Mucosa of descending colon (tissue), 3 donors: ENCODE measurements around the gene PHYHD1. TPM values are rescaled to one million over a fixed set of nuclear protein-coding genes. Genes with fewer than 3 reads are reported as not detected.

ENCODE experiments used
- ATAC-seq: fragments of 200-7000 bp; cut with Tn5 transposase; one replicate; pipeline ENCODE4 v1.9.1; 2020; ENCODE audit warnings: mild to moderate bottlenecking, moderate library complexity
- DNase-seq, 3 donors: peaks; one replicate each; pipeline ENCODE4 v3.0.0-alpha.2; 2020
- H3K36me3 ChIP-seq: fragments of 200-600 bp; one replicate; pipeline ENCODE4 v1.8.0; 2021; ENCODE audit warnings: low read depth, mild to moderate bottlenecking
- H3K4me1 ChIP-seq: fragments of 200-600 bp; one replicate; pipeline ENCODE4 v1.8.0; 2021; ENCODE audit warnings: low read depth, mild to moderate bottlenecking
- H3K4me3 ChIP-seq: fragments of 200-600 bp; one replicate; pipeline ENCODE4 v1.8.0; 2021; ENCODE audit warnings: mild to moderate bottlenecking
- H3K9me3 ChIP-seq: fragments of 200-600 bp; one replicate; pipeline ENCODE4 v1.8.0; 2021; ENCODE audit warnings: mild to moderate bottlenecking
- intact Hi-C, 2 donors: fragments of 100-400 bp; cut with DNase I in 1 of 2; cut with micrococcal nuclease in 1 of 2; formaldehyde crosslinking; loops; one replicate each; pipeline versions ENCODE4 v1.11.0 to v1.11.1; 2022; cut with DNase I, micrococcal nuclease
- total RNA-seq, 3 donors: library from RNA; stranded (reverse); fragmentation: NEBNext Ultra II Directional in 2 of 3; extraction: Animal tissue kit (Norgen Biotek cat#: 25700) in 2 of 3; gene quantifications; one replicate each; pipeline versions ENCODE4 v1.2.1 to v1.2.4, GENCODE V29; 2021 to 2023
- TF ChIP-seq, protein P1 (sequence below): fragments of 200-600 bp; IDR thresholded peaks from one replicate; pipeline ENCODE4 v1.8.0; 2022; ENCODE audit warnings: antibody characterized with exemption, mild to moderate bottlenecking
- donor health status: DM: no; HTN: no; CAD: no; lungs with moderate emphysema.
- donor health status: DM: no; HTN: no; CAD: no.
- donor health status: DM: no; HTN: yes; CAD: no.

PHYHD1 gene
- total RNA-seq, 3 donors from 2014 or later, result 2.2 to 19.0 (median 5.2) TPM

- intact Hi-C loops, result loop anchor here (5.0 kb wide), 1 partner anchor 66 kb away; no protein-coding TSS in a partner anchor
- Histone ChIP-seq H3K9me3 (no peaks in the 10 kb centered on the region), H3K4me3 (no peak overlapping the region), H3K36me3 (no peaks in the 10 kb centered on the region), H3K4me1 (no peaks in the 10 kb centered on the region)
- TF ChIP-seq, protein P1, sequence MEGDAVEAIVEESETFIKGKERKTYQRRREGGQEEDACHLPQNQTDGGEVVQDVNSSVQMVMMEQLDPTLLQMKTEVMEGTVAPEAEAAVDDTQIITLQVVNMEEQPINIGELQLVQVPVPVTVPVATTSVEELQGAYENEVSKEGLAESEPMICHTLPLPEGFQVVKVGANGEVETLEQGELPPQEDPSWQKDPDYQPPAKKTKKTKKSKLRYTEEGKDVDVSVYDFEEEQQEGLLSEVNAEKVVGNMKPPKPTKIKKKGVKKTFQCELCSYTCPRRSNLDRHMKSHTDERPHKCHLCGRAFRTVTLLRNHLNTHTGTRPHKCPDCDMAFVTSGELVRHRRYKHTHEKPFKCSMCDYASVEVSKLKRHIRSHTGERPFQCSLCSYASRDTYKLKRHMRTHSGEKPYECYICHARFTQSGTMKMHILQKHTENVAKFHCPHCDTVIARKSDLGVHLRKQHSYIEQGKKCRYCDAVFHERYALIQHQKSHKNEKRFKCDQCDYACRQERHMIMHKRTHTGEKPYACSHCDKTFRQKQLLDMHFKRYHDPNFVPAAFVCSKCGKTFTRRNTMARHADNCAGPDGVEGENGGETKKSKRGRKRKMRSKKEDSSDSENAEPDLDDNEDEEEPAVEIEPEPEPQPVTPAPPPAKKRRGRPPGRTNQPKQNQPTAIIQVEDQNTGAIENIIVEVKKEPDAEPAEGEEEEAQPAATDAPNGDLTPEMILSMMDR, result no peak
- ATAC-seq, result no peak
- no peak for DNase-seq
Observed at GRCh38 chr9:128928624-128929023, 7.8 kb downstream of the PHYHD1 start.

GRCh38 chr9:128929560-128929959 lies 8.8 kb downstream of the PHYHD1 start:
- H3K9me3 ChIP-seq, result no peaks in the 10 kb centered on the region
- no peak for ATAC-seq
- no peaks in the 10 kb centered on the region for H3K36me3 ChIP-seq
- no peaks in the 10 kb centered on the region for H3K4me1 ChIP-seq
- TF ChIP-seq, protein P1, result no peak
- DNase-seq, result no peak
- H3K4me3 ChIP-seq, result no peak overlapping the region
- intact Hi-C loops, result loop anchor here (5.0 kb wide), 1 partner anchor 67 kb away; no protein-coding TSS in a partner anchor

GRCh38 chr9:128933731-128934130 lies 12.9 kb downstream of the PHYHD1 start:
- DNase-seq (peak in 1 of 3 donors; percentile 7), ATAC-seq (no peak)
- Histone ChIP-seq H3K36me3 (no peaks in the 10 kb centered on the region), H3K4me3 (no peak overlapping the region), H3K9me3 (no peaks in the 10 kb centered on the region), H3K4me1 (no peaks in the 10 kb centered on the region)
- TF ChIP-seq, protein P1, result no peak
- intact Hi-C loops, result no loop called here

DNA sequence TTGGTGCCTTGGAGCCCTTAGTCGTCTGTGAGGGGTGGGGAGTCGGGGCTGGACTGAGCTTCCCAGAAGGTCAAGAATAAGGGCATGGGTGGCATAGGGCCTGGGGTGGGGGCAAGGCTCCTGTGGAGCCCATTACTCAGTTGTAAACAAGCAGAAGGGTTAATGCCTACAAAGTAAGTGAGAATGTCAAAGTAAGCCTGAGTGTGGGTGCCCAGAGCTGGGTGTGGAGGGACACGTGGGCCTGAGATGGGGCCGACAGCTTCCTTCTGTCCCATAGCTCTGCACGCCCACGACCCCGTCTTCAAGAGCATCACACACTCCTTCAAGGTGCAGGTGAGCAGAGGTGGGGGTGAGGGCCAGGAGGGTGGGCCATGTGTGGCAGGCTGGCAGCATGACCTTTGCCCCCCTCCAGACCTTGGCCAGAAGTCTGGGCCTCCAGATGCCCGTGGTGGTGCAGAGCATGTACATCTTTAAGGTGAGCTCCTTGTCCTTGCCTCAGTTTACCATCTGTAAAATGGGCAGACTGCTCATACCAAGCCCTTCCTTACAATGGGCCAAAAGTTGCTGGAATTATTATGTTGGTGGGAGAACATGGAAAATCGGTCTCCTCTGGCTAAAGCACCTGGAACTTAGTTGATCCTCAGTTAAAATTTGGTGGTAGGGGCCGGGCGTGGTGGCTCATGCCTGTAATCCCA lies 15.5 kb downstream of the PHYHD1 start:
- Histone ChIP-seq H3K9me3 (no peaks in the 10 kb centered on the region), H3K4me1 (no peaks in the 10 kb centered on the region), H3K4me3 (no peak overlapping the region), H3K36me3 (no peaks in the 10 kb centered on the region)
- TF ChIP-seq, protein P1, result no peak
- ATAC-seq, result no peak
- intact Hi-C loops, result no loop called here
- peak in 1 of 3 donors; percentile 25 for DNase-seq

DNA sequence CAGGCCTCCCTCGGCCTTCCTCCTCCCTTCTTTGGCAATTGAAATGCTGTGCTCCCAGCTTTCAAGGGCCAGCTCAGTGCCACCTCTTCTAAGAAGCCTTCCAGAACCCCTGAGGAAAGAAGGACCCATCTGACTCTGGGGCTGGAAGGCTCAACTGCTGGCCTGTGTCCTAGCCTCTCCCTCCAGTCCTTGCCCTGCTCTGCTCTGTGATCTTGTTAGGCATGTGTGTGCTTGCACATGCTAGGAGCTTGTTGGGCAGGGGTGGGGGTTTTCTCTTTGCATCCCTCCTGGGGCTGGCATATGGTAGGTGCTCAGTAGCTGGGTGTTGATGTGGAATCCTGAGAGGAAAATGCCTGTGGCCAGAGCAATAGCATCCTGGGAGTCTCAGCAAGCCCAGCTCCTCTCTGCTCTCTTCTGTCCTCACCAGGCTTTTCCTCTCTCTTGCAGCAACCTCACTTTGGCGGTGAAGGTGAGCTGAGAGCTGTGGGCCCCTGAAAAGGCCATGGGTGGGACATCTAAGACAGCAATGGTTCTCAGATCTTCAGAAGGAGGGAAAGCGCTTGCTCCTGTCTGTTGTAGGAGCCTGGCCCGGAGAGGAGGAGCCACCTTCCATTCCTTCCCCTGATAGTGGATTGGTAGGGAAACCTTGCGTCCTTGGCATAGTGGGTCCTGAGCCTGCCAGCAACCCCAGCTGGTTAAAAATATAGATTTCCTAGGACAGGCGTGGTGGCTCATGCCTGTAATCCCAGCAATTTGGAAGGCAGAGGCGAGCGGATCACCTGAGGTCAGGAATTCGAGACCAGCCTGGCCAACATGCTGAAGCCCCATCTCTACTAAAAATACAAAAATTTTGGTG lies 16.8 kb downstream of the PHYHD1 start:
- DNase-seq, result peak in 1 of 3 donors; percentile 5

More for the DNA sequence above, 16.8 kb downstream of the PHYHD1 start:
- Histone ChIP-seq H3K9me3 (no peaks in the 10 kb centered on the region), H3K4me3 (no peak overlapping the region), H3K36me3 (no peaks in the 10 kb centered on the region), H3K4me1 (no peaks in the 10 kb centered on the region)
- intact Hi-C loops, result no loop called here
- TF ChIP-seq, protein P1, result no peak
- ATAC-seq, result no peak
